Kidney epithelial cell (primary cell): ENCODE measurements around the gene TRAIP. TPM values are rescaled to one million over a fixed set of nuclear protein-coding genes. Genes with fewer than 3 reads are reported as not detected.
A peak's percentile ranks its signal among the peaks of the same experiment; 100 is the strongest.

ENCODE experiments used
- DNase-seq: peaks from one replicate; pipeline ENCODE4 v3.0.0-alpha.2; 2010; ENCODE audit warnings: low read depth
- H3K27me3 ChIP-seq: 2 replicates; pipeline ENCODE4 v1.6.0; 2011; ENCODE audit warnings: low read length; ENCODE audit not compliant: control insufficient read depth, insufficient read depth
- H3K36me3 ChIP-seq: 2 replicates; pipeline ENCODE4 v1.5.1; 2011; ENCODE audit warnings: low read length; ENCODE audit not compliant: control insufficient read depth, insufficient read depth
- H3K4me3 ChIP-seq: 2 replicates; pipeline ENCODE4 v1.5.1; 2011; ENCODE audit warnings: low read depth, mild to moderate bottlenecking, control low read depth, low read length
- total RNA-seq: library from RNA; depleted of rRNA; stranded (reverse); fragments of >200 nt; gene quantifications from 2 replicates; pipeline ENCODE4 v1.2.3, GENCODE V29; 2015
- TF ChIP-seq, protein P1 (sequence below): IDR thresholded peaks from 2 replicates; pipeline ENCODE4 v1.5.1; 2011; ENCODE audit warnings: mild to moderate bottlenecking, moderate library complexity, low read length, control low read depth, inconsistent platforms; ENCODE audit not compliant: insufficient read depth, poor library complexity, severe bottlenecking

TRAIP gene
- total RNA-seq, 1 donor from 2014 or later: 5.4 TPM

DNA sequence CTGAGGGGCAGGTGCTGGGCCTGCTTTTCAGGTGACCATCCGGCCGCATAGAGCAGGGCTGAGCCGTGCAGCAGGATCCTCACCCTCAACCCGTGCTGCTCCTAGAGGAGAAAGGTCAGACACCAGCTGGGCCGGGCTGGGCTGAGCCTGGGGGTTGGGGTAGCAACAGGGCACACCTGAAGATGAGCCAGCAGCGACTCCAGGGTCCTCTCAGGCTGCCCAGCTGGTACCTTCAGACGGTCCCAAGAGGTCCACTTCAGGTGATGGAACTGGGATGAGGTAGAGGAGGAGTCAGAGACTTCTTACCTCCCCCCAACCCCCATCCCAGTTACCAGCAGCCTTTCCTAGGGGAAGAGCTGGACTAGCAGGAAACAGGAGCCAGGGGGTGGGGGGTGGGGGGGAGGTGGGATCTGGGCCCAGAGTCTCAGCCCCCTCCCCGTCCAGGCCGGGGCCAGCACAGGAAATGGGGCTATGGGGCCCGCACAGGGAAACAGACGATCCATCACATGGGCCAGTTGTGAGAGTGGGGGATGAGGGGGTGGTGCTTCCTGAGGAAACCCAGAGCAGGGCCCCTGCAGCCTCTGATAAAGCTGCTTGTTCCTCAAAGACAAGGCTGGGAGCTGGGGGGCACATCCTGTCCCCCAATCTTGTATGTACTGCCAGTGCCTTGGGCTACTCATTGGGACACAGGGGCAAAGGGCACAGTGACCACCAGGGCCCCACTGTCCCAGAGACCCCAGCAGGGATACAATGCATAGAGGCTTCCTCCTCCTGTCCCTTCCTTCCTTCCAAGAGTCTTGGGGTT, 50.3 kb downstream of the TRAIP start:
- no peak for DNase-seq
- H3K36me3 ChIP-seq: no peaks in the 10 kb centered on the region
- no peak overlapping the region for H3K4me3 ChIP-seq
- peaks cover 18% of the 10 kb centered on the region for H3K27me3 ChIP-seq
- TF ChIP-seq, protein P1, sequence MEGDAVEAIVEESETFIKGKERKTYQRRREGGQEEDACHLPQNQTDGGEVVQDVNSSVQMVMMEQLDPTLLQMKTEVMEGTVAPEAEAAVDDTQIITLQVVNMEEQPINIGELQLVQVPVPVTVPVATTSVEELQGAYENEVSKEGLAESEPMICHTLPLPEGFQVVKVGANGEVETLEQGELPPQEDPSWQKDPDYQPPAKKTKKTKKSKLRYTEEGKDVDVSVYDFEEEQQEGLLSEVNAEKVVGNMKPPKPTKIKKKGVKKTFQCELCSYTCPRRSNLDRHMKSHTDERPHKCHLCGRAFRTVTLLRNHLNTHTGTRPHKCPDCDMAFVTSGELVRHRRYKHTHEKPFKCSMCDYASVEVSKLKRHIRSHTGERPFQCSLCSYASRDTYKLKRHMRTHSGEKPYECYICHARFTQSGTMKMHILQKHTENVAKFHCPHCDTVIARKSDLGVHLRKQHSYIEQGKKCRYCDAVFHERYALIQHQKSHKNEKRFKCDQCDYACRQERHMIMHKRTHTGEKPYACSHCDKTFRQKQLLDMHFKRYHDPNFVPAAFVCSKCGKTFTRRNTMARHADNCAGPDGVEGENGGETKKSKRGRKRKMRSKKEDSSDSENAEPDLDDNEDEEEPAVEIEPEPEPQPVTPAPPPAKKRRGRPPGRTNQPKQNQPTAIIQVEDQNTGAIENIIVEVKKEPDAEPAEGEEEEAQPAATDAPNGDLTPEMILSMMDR: no peak

DNA sequence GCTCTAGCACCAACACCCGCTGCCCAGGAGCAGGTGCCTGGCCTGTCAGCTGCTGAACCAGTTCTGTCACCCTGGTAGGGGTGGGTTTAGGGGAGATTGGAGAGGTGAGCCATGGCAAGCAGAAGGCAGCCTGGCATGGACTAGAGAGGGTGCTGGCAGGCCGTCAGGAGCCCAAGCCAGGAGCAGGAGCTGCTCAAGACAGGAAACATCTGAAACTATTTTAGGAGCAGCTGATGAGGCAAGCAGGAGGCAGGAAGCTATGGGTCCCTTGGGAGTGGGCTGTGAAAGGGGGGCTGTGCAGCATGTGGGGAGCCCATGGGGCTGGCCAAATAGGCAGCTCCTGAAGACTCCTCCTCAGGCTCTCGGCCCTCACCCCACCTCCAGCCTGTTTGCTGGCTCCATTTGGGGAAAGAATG, 51.0 kb downstream of the TRAIP start:
- Histone ChIP-seq H3K36me3 (no peaks in the 10 kb centered on the region), H3K27me3 (peaks cover 18% of the 10 kb centered on the region), H3K4me3 (no peak overlapping the region)
- no peak for DNase-seq
- TF ChIP-seq, protein P1: no peak

DNA sequence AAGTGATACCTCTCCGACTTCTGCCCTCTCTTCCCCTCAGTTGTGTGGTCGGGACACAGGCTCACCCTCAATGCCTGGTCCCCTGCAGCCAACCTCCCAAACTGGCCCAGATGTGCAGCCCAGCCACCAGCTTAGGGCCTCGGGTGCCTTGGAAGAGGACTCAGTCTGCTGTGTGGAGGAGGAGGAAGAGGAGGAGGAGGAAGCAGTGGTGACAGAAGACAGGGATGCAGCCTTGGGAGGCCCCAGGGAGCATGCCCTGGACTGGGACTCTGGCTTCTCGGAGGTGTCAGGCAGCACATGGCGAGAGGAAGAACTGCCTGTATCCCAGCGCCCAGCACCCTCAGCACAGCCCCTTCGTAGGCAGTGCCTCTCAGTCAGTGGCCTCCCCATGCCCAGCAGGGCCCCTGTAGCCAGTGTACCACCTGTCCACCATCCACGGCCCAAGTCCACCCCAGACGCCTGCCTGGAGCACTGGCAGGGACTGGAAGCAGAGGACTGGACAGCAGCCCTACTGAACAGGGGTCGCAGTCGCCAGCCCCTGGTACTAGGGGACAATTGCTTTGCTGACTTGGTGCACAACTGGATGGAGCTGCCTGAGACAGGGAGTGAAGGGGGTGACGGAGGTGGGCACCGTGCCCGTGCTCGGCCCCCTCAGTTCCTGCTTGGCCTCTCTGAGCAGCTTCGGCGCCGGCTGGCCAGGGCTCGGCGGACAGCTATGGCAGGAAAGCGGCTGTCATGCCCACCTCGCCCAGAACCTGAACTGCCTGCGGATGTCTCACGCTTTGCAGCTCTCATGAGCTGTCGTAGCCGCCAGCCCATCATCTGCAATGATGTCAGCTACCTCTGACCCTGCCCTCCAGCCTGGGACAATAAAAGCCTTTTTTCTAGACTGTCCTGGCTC, 52.0 kb downstream of the TRAIP start:
- H3K4me3 ChIP-seq: no peak overlapping the region

DNA sequence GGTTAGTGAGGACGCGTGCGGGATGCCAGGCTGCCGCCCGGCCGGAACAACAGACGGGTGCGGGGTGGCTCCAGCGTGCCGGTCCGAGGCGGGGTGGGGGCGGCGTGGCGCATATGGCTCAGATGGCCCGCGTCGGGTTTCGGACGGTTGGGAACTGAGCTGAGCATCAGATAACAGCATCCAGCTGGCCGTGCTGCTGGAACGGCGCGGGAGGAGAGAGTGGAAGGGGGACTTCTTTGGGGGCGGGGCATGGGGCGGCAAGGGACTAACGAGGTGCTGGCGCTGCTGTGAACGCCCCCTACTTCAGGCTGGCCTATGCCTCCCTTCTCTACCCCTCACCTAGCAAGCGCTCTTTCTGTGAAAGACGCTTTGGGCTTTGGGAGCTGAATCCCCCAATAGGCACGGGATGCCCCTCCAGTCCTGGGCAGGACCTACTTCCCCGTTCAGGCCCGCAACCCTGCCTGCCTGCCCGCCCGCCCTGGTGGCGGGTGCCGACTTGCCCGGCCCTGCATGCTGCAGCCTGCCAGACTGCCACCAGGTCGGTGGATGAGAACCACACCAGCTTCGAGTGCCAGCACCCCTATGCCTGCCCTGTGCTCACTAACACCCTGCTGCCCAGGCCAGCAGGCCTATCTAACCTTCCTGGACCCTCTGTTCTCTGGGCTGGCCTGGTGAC, 52.8 kb downstream of the TRAIP start:
- Histone ChIP-seq H3K36me3 (no peaks in the 10 kb centered on the region), H3K4me3 (peak overlapping the region; percentile 56), H3K27me3 (peaks cover 18% of the 10 kb centered on the region)
- no peak for DNase-seq
- TF ChIP-seq, protein P1: no peak

More for the DNA sequence above, 52.0 kb downstream of the TRAIP start:
- TF ChIP-seq, protein P1: no peak
- DNase-seq: no peak
- Histone ChIP-seq H3K27me3 (peaks cover 18% of the 10 kb centered on the region), H3K36me3 (no peaks in the 10 kb centered on the region)

DNA sequence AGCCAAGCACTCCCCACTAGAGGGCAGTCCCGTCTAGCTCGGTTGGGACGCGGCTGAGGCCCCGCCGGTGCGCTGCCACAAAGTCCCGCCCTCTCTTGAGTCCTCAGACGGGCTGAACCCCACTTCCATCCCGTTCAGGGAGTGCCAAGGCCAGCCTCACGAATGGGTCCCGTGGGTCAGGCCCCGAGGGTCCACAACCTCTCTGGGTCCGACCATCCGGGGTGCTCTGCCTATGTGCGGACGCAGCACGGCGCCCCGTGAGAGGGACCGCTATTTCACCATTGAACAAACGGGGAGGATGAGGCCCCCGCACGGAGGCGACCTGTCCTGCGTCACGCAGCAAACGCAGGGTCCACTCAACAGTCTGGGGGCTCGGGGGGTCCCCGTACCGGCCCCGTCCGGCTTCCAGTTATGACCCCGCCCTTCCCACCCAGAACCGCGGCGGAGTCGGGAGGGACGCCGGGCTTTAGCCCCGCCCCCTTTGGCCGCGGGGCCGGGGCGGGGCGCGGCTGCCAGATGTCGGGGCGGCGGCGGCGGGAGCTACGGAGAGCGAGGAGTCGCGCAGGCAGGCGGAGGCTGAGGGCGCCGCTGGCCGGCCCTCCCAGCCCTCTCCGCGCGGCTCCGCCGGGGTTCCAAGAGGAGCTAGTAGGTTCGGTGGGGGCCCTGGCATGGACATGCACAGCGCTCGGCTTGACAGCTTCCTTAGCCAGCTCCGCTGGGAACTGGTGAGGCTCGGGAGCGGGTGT, 53.5 kb downstream of the TRAIP start, which contains the start of gene INKA1:
TSS of gene INKA1 (plus strand) at position 543 of the 746 bp plus-strand sequence. CDS start at position 675, 132 bp downstream.
- DNase-seq: no peak
- H3K4me3 ChIP-seq: peak within 1 kb of the TSS; percentile 56

More for the DNA sequence above, 53.5 kb downstream of the TRAIP start, which contains the start of gene INKA1:
- Histone ChIP-seq H3K27me3 (peaks cover 18% of the 10 kb centered on the region), H3K36me3 (no peaks in the 10 kb centered on the region)
- TF ChIP-seq, protein P1: peak; percentile 96
